K562 (cell line): ENCODE measurements around the gene IDS. TPM values are rescaled to one million over a fixed set of nuclear protein-coding genes. Genes with fewer than 3 reads are reported as not detected.

Experiments
- BHLHE40 ChIP-seq: IDR thresholded peaks from 2 replicates; pipeline ENCODE4 v1.6.1; 2011; ENCODE audit warnings: low read length, improper control_type of control experiment
- CCAR2 ChIP-seq: fragments of 200-400 bp; formaldehyde crosslinking; IDR thresholded peaks from 2 replicates; pipeline ENCODE4 v1.6.1; 2017; ENCODE audit warnings: mild to moderate bottlenecking, low read depth, low read length
- CEBPB ChIP-seq: fragments of 450-650 bp; IDR thresholded peaks from 2 replicates; pipeline ENCODE4 v1.6.1; 2016; ENCODE audit warnings: missing genetic modification characterization, missing compliant biosample characterization
- FOXJ3 ChIP-seq: sonication (generic); formaldehyde crosslinking; IDR thresholded peaks from 2 replicates; pipeline ENCODE4 v1.4.0; 2020; ENCODE audit warnings: mild to moderate bottlenecking, missing genetic modification reagents
- HDAC1 ChIP-seq, 2 experiments: fragments of 450-650 bp; IDR thresholded peaks; 2 replicates each; pipeline ENCODE4 v1.6.1; 2016 to 2017; ENCODE audit warnings: inconsistent platforms in 1 of 2, mild to moderate bottlenecking in 1 of 2, moderate library complexity in 1 of 2
- HMBOX1 ChIP-seq: sonication (generic); IDR thresholded peaks from 2 replicates; pipeline ENCODE4 v1.6.1; 2016
- JUND ChIP-seq, 2 experiments: IDR thresholded peaks; 2 replicates in 1 of 2; 3 replicates in 1 of 2; pipeline ENCODE4 v1.6.1; 2011; ENCODE audit warnings: borderline replicate concordance in 2 of 2, low read depth in 2 of 2, low read length in 2 of 2, improper control_type of control experiment in 1 of 2, missing biosample characterization in 1 of 2, missing genetic modification characterization in 1 of 2, missing genetic modification reagents in 1 of 2
- NCOA6 ChIP-seq: fragments of 450-650 bp; IDR thresholded peaks from 2 replicates; pipeline ENCODE4 v1.6.1; 2017; ENCODE audit warnings: mild to moderate bottlenecking
- SIN3A ChIP-seq, 2 experiments: fragments of 150-350 bp in 1 of 2; IDR thresholded peaks; 2 replicates each; pipeline ENCODE4 v1.6.1; 2011 to 2016; ENCODE audit warnings: borderline replicate concordance in 2 of 2, low read depth in 2 of 2, low read length in 2 of 2, mild to moderate bottlenecking in 2 of 2, moderate library complexity in 2 of 2; ENCODE audit not compliant: control insufficient read depth in 1 of 2
- SMAD1 ChIP-seq: fragments of 150-350 bp; IDR thresholded peaks from 2 replicates; pipeline ENCODE4 v1.6.1; 2014; ENCODE audit warnings: low read length, low read depth; ENCODE audit not compliant: partially characterized antibody
- SMC3 ChIP-seq: conservative IDR thresholded peaks from 2 replicates; pipeline ENCODE4 v1.6.1; 2011; ENCODE audit warnings: low read depth, low read length, improper control_type of control experiment; ENCODE audit not compliant: insufficient read depth
- SREBF1 ChIP-seq: fragments of 150-350 bp; IDR thresholded peaks from 2 replicates; pipeline ENCODE4 v1.6.1; 2014; ENCODE audit warnings: antibody characterized with exemption, low read depth, low read length, borderline replicate concordance
- STAT5B ChIP-seq: fragments of 250-450 bp; sonication (Bioruptor Pico); IDR thresholded peaks from 2 replicates; pipeline ENCODE4 v1.8.0; 2021; ENCODE audit warnings: mild to moderate bottlenecking, inconsistent platforms
- TAF1 ChIP-seq: IDR thresholded peaks from 2 replicates; pipeline ENCODE4 v1.6.1; 2011; ENCODE audit warnings: mild to moderate bottlenecking, low read length, moderate library complexity; ENCODE audit not compliant: insufficient read depth, control insufficient read depth, severe bottlenecking; ENCODE audit errors: extremely low read depth
- TFAP4 ChIP-seq: sonication (generic); formaldehyde crosslinking; IDR thresholded peaks from 2 replicates; pipeline ENCODE4 v1.8.0; 2022; ENCODE audit warnings: missing genetic modification reagents, mild to moderate bottlenecking, moderate library complexity, borderline replicate concordance
- TGIF2 ChIP-seq: sonication (generic); formaldehyde crosslinking; IDR thresholded peaks from 2 replicates; pipeline ENCODE4 v1.8.1; 2022; ENCODE audit warnings: mild to moderate bottlenecking, missing genetic modification reagents, moderate library complexity
- TRIM25 ChIP-seq: fragments of 450-650 bp; IDR thresholded peaks from 2 replicates; pipeline ENCODE4 v1.7.0; 2016; ENCODE audit warnings: borderline replicate concordance
- TSC22D4 ChIP-seq: fragments of 450-650 bp; IDR thresholded peaks from 2 replicates; pipeline ENCODE4 v1.6.1; 2016; ENCODE audit warnings: missing genetic modification characterization, missing biosample characterization, control low read depth
- ZFP36 ChIP-seq: fragments of 150-350 bp; IDR thresholded peaks from 2 replicates; pipeline ENCODE4 v1.6.1; 2018; ENCODE audit warnings: low read length, low read depth; ENCODE audit not compliant: partially characterized antibody
- ZFX ChIP-seq: sonication (generic); formaldehyde crosslinking; IDR thresholded peaks from 2 replicates; pipeline ENCODE4 v1.8.0; 2022; ENCODE audit warnings: mild to moderate bottlenecking, missing genetic modification reagents, moderate library complexity
- ZNF124 ChIP-seq: sonication (generic); formaldehyde crosslinking; IDR thresholded peaks from 2 replicates; pipeline ENCODE4 v1.8.1; 2022; ENCODE audit warnings: missing genetic modification reagents
- ZNF274 ChIP-seq: IDR thresholded peaks from 2 replicates; pipeline ENCODE4 v1.6.1; 2011; ENCODE audit warnings: low read depth, mild to moderate bottlenecking, low read length, moderate library complexity, borderline replicate concordance
- ZNF408 ChIP-seq: fragments of 250-450 bp; sonication (Bioruptor Pico); IDR thresholded peaks from 2 replicates; pipeline ENCODE4 v1.4.0; 2020; ENCODE audit warnings: low read depth, mild to moderate bottlenecking, moderate library complexity
- ZNF436 ChIP-seq: fragments of 250-450, 450-650 bp; sonication (Bioruptor Pico); formaldehyde crosslinking; IDR thresholded peaks from 2 replicates; pipeline ENCODE4 v1.7.0; 2020; ENCODE audit warnings: mild to moderate bottlenecking
- polyA plus RNA-seq, 8 experiments: library from polyadenylated mRNA; depleted of rRNA in 4 of 8; stranded (reverse) in 5 of 8; unstranded in 3 of 8; fragments of >200 nt; fragmentation: Nextera tagmentation in 2 of 8; fragmentation: Illumina TruSeq in 1 of 8; extraction: Ambion mirVana in 2 of 8; extraction: Trizol in 1 of 8; gene quantifications; 2 replicates each; pipeline versions ENCODE4 v1.2.1 to v1.2.3, GENCODE V29; 2011 to 2014; ENCODE audit warnings: inconsistent platforms in 1 of 8, missing spikeins in 1 of 8
- total RNA-seq, 7 experiments: library from RNA; depleted of rRNA in 6 of 7; stranded (reverse); fragments of >200 nt in 6 of 7; fragmentation: Illumina TruSeq in 2 of 7; extraction: Trizol in 2 of 7; gene quantifications; 2 replicates each; pipeline versions ENCODE4 v1.2.1 to v1.2.3, GENCODE V29; 2011 to 2021; ENCODE audit warnings: low replicate concordance in 1 of 7

The IDS gene
- total and polyA plus RNA-seq, 9 of the 15 experiments (the other 6 are each of a cell fraction or from before 2014, with no cell fraction given) = 2.0 to 18.6 (median 8.6) TPM

- no peak for TF ChIP-seq ZNF274
- no peak for TF ChIP-seq JUND (IDR thresholded peaks at IDR 0.05; ENCODE audit: borderline replicate concordance, low read depth, low read length)
- no peak for TF ChIP-seq JUND (tag; IDR thresholded peaks at IDR 0.05; ENCODE audit: borderline replicate concordance, low read depth, low read length)
- peak in 1 of 2 experiments; percentile 51; a peak in 2 of 4 replicates for TF ChIP-seq HDAC1 (IDR thresholded peaks at IDR 0.05)
- TF ChIP-seq ZNF436 (CRISPR knock-in tag) = no peak
- no peak for TF ChIP-seq CCAR2
- TF ChIP-seq SREBF1 = no peak
- peak; percentile 72; the same call in 1 of the 2 replicates for TF ChIP-seq HMBOX1
- TF ChIP-seq ZNF124 (CRISPR knock-in tag) = no peak
- TF ChIP-seq SMC3 = no peak
- no peak for TF ChIP-seq TRIM25
- TF ChIP-seq STAT5B (CRISPR knock-in tag) = no peak
- TF ChIP-seq SIN3A (IDR thresholded peaks at IDR 0.05; ENCODE audit: borderline replicate concordance in 2 of 2, control insufficient read depth in 1 of 2, low read depth in 2 of 2, low read length in 2 of 2) = 0 out of 4 replicates have a peak, but pooled peaks of 1 of the 2 experiments have one; percentile 39
- no peak for TF ChIP-seq TAF1
- no peak for TF ChIP-seq NCOA6
- no peak for TF ChIP-seq SMAD1
- TF ChIP-seq ZNF408 (CRISPR knock-in tag) = no peak
- TF ChIP-seq BHLHE40 = no peak
- no peak for TF ChIP-seq FOXJ3 (CRISPR knock-in tag)
- TF ChIP-seq TSC22D4 (tag) = no peak
- no peak for TF ChIP-seq ZFP36
- TF ChIP-seq CEBPB (tag) = no peak
- no peak for TF ChIP-seq ZFX (CRISPR knock-in tag)
- no peak for TF ChIP-seq TGIF2 (CRISPR knock-in tag)
- TF ChIP-seq TFAP4 (CRISPR knock-in tag) = peak; percentile 91
Observed at GRCh38 chrX:149539283-149540130, 34.4 kb upstream of the IDS start (continued).
